GM12801 (cell line): ENCODE measurements around the gene RGL4.

ENCODE experiments used
- CTCF ChIP-seq: IDR thresholded peaks from one replicate; pipeline ENCODE4 v1.5.1; 2011; ENCODE audit warnings: control low read depth; ENCODE audit not compliant: insufficient read length; ENCODE audit errors: extremely low read depth

The RGL4 gene

GRCh38 chr22:23695141-23695540, 4.3 kb downstream of the RGL4 start:
- TF ChIP-seq CTCF = no peak

GRCh38 chr22:23695571-23696325, 4.9 kb downstream of the RGL4 start:
- TF ChIP-seq CTCF = no peak

GRCh38 chr22:23696326-23696851, 5.6 kb downstream of the RGL4 start:
- TF ChIP-seq CTCF = no peak

- no peak for TF ChIP-seq CTCF
Observed at GRCh38 chr22:23697031-23697970, 6.5 kb downstream of the RGL4 start.

- no peak for TF ChIP-seq CTCF
Observed at GRCh38 chr22:23698094-23698493, 7.3 kb downstream of the RGL4 start.

GRCh38 chr22:23698673-23699235, 7.9 kb downstream of the RGL4 start:
- TF ChIP-seq CTCF = no peak

GRCh38 chr22:23700706-23701105, 9.9 kb downstream of the RGL4 start:
- no peak for TF ChIP-seq CTCF
